Keratinocyte (primary cell): ENCODE results near the gene BEX3.

Experiments used
- EZH2 ChIP-seq: IDR thresholded peaks from one replicate; pipeline ENCODE4 v1.6.1; 2012; ENCODE audit warnings: inconsistent platforms, mild to moderate bottlenecking, low read length, moderate library complexity
- TF ChIP-seq, protein P1 (sequence below), 3 experiments: IDR thresholded peaks in 1 of 3; conservative IDR thresholded peaks in 1 of 3; optimal IDR thresholded peaks in 1 of 3; 2 replicates in 2 of 3; 3 replicates in 1 of 3; pipeline versions ENCODE3 to v1.5.1; 2011; ENCODE audit warnings: low read length in 3 of 3, mild to moderate bottlenecking in 3 of 3, moderate library complexity in 2 of 3, control low read depth in 1 of 3, inconsistent platforms in 1 of 3; ENCODE audit not compliant: insufficient read depth in 2 of 3; ENCODE audit errors: extremely low read depth in 1 of 3

DNA sequence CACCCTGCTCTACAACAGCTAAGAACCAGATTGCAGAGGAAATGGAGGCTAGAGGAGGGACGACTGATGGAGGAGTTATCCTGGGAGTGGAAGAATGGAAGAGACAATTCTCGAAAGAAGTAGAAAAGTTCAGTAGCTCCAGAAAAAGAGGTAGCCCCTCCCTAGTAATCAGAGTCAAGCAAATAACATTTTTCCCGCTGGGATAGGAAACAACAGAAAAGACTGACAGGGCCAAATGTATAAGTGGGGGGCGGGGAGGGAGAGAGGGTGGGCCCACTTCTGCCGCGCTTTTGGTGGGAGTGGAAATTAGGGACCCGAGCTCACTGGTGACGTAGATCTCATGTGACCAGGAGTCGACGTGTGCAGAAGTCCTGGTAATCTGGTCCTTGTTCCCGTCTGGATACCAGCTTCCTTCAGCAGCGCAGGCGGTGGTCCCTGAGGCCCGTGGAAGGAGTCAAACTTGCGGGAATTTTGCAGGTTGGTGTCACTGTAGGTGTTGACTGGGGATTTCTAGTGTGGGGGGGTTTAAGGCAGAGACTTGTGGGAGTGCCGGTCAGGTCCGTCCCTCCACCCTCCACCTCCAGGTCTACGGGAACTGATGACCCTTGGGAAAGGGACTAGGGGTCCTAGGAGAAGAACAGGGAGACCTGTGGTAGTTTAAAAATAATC lies 20.1 kb upstream of the BEX3 start, which contains the start of gene TCEAL9:
- TF ChIP-seq, protein P1, sequence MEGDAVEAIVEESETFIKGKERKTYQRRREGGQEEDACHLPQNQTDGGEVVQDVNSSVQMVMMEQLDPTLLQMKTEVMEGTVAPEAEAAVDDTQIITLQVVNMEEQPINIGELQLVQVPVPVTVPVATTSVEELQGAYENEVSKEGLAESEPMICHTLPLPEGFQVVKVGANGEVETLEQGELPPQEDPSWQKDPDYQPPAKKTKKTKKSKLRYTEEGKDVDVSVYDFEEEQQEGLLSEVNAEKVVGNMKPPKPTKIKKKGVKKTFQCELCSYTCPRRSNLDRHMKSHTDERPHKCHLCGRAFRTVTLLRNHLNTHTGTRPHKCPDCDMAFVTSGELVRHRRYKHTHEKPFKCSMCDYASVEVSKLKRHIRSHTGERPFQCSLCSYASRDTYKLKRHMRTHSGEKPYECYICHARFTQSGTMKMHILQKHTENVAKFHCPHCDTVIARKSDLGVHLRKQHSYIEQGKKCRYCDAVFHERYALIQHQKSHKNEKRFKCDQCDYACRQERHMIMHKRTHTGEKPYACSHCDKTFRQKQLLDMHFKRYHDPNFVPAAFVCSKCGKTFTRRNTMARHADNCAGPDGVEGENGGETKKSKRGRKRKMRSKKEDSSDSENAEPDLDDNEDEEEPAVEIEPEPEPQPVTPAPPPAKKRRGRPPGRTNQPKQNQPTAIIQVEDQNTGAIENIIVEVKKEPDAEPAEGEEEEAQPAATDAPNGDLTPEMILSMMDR (optimal IDR thresholded peaks at IDR 0.05 in 1 of 3, IDR thresholded peaks at IDR 0.05 in 1 of 3, conservative IDR thresholded peaks at IDR 0.05 in 1 of 3; ENCODE audit: extremely low read depth in 1 of 3, insufficient read depth in 2 of 3, low read length in 3 of 3): no peak
- no peak for TF ChIP-seq EZH2
